HepG2 (cell line): ENCODE data around the gene GPR37L1. TPM values are rescaled to one million over a fixed set of nuclear protein-coding genes. Genes with fewer than 3 reads are reported as not detected.

ENCODE experiments used
- CBFB ChIP-seq: sonication (generic); formaldehyde crosslinking; IDR thresholded peaks from 2 replicates; pipeline ENCODE4 v1.4.0; 2020; ENCODE audit warnings: missing genetic modification reagents
- CERS6 ChIP-seq: sonication (generic); formaldehyde crosslinking; IDR thresholded peaks from 2 replicates; pipeline ENCODE4 v1.5.0; 2020; ENCODE audit warnings: missing genetic modification reagents
- CTCF ChIP-seq: sonication (generic); formaldehyde crosslinking; IDR thresholded peaks from 2 replicates; pipeline ENCODE4 v1.5.0; 2020; ENCODE audit warnings: mild to moderate bottlenecking, missing genetic modification reagents, moderate library complexity
- ERF ChIP-seq: IDR thresholded peaks from 2 replicates; pipeline ENCODE4 v1.6.1; 2018; ENCODE audit warnings: missing biosample characterization, missing genetic modification reagents
- FOSL2 ChIP-seq: sonication (generic); formaldehyde crosslinking; IDR thresholded peaks from 2 replicates; pipeline ENCODE4 v1.4.0; 2020; ENCODE audit warnings: missing genetic modification reagents
- FOXP4 ChIP-seq: sonication (generic); formaldehyde crosslinking; IDR thresholded peaks from 2 replicates; pipeline ENCODE4 v1.4.0; 2020; ENCODE audit warnings: missing genetic modification reagents
- HIVEP1 ChIP-seq: sonication (generic); formaldehyde crosslinking; IDR thresholded peaks from 2 replicates; pipeline ENCODE4 v1.4.0; 2020; ENCODE audit warnings: mild to moderate bottlenecking, missing genetic modification reagents
- LCORL ChIP-seq, 2 experiments: fragments of 450-650 bp in 1 of 2; sonication (generic) in 1 of 2; formaldehyde crosslinking in 1 of 2; IDR thresholded peaks; 2 replicates each; pipeline versions ENCODE4 v1.5.0 to v1.6.1; 2017 to 2020; ENCODE audit warnings: antibody characterized with exemption in 1 of 2, missing genetic modification reagents in 1 of 2
- NR2F6 ChIP-seq, 2 experiments: IDR thresholded peaks; 2 replicates each; pipeline ENCODE4 v1.6.1; 2016; ENCODE audit warnings: antibody characterized with exemption in 1 of 2, mild to moderate bottlenecking in 1 of 2
- SCMH1 ChIP-seq: sonication (generic); formaldehyde crosslinking; IDR thresholded peaks from 2 replicates; pipeline ENCODE4 v1.9.0; 2021; ENCODE audit warnings: missing genetic modification reagents, mild to moderate bottlenecking, borderline replicate concordance
- SPEN ChIP-seq: sonication (generic); formaldehyde crosslinking; IDR thresholded peaks from 2 replicates; pipeline ENCODE4 v1.5.1; 2020; ENCODE audit warnings: low read depth, mild to moderate bottlenecking, missing genetic modification reagents
- ZBED4 ChIP-seq: sonication (generic); formaldehyde crosslinking; IDR thresholded peaks from 2 replicates; pipeline ENCODE4 v1.4.0; 2020; ENCODE audit warnings: missing genetic modification reagents, borderline replicate concordance
- ZBTB25 ChIP-seq: IDR thresholded peaks from 2 replicates; pipeline ENCODE4 v1.6.1; 2018; ENCODE audit warnings: missing genetic modification reagents
- ZFP36L1 ChIP-seq: sonication (generic); formaldehyde crosslinking; IDR thresholded peaks from 2 replicates; pipeline ENCODE4 v1.8.0; 2022; ENCODE audit warnings: mild to moderate bottlenecking, missing genetic modification reagents, moderate library complexity
- ZNF230 ChIP-seq: sonication (generic); formaldehyde crosslinking; IDR thresholded peaks from 2 replicates; pipeline ENCODE4 v1.4.0; 2020; ENCODE audit warnings: mild to moderate bottlenecking, missing genetic modification reagents
- ZNF556 ChIP-seq: sonication (generic); formaldehyde crosslinking; IDR thresholded peaks from 2 replicates; pipeline ENCODE4 v1.4.0; 2020; ENCODE audit warnings: mild to moderate bottlenecking, missing genetic modification reagents, borderline replicate concordance
- ZNF558 ChIP-seq: sonication (generic); formaldehyde crosslinking; IDR thresholded peaks from 2 replicates; pipeline ENCODE4 v1.9.0; 2022; ENCODE audit warnings: mild to moderate bottlenecking, missing genetic modification reagents, borderline replicate concordance
- ZNF644 ChIP-seq: IDR thresholded peaks from 2 replicates; pipeline ENCODE4 v1.6.1; 2016; ENCODE audit warnings: low read depth
- polyA plus RNA-seq, 8 experiments: library from polyadenylated mRNA; depleted of rRNA in 3 of 8; stranded (reverse) in 7 of 8; unstranded in 1 of 8; fragments of >200 nt; fragmentation: Illumina TruSeq in 4 of 8; extraction: Trizol in 4 of 8; gene quantifications; 2 replicates each; pipeline versions ENCODE4 v1.2.1 to v1.2.3, GENCODE V29; 2011 to 2016; ENCODE audit warnings: low read depth in 4 of 8, missing spikeins in 1 of 8, mixed read lengths in 1 of 8; ENCODE audit not compliant: insufficient read depth in 1 of 8
- total RNA-seq, 5 experiments: library from RNA; depleted of rRNA; stranded (reverse); fragments of >200 nt; fragmentation: Illumina TruSeq; extraction: Trizol; gene quantifications; 2 replicates each; pipeline ENCODE4 v1.2.3, GENCODE V29; 2016; ENCODE audit warnings: low read depth in 1 of 5

The GPR37L1 gene
- total and polyA plus RNA-seq, 2 of the 13 experiments (the other 11 are each of a cell fraction or from before 2014, with no cell fraction given): 0.13 TPM; not detected in 1

GRCh38 chr1:202143011-202143767 lies 20.5 kb downstream of the GPR37L1 start (continued):
- TF ChIP-seq ZBED4 (no peak), FOSL2 (CRISPR knock-in tag) (peak; percentile 33; the same call in 1 of the 2 replicates), CTCF (no peak), ZNF230 (CRISPR knock-in tag) (peak; percentile 32; the same call in 1 of the 2 replicates), CBFB (CRISPR knock-in tag) (peak; percentile 81), NR2F6 (IDR thresholded peaks at IDR 0.05) (peak; percentile 95), NR2F6 (CRISPR knock-in tag; IDR thresholded peaks at IDR 0.05) (peak; percentile 98), HIVEP1 (CRISPR knock-in tag) (peak; percentile 52; the same call in 1 of the 2 replicates), FOXP4 (CRISPR knock-in tag) (peak; percentile 63; the same call in 1 of the 2 replicates), ZNF558 (CRISPR knock-in tag) (no peak), ZFP36L1 (CRISPR knock-in tag) (peak; percentile 58; the same call in 1 of the 2 replicates), CERS6 (CRISPR knock-in tag) (no peak), ZNF644 (CRISPR knock-in tag) (0 out of 2 replicates have a peak, but pooled peaks have one; percentile 17), LCORL (IDR thresholded peaks at IDR 0.05) (no peak), LCORL (CRISPR knock-in tag; IDR thresholded peaks at IDR 0.05) (peak; percentile 87), ERF (CRISPR knock-in tag) (peak; percentile 76; the same call in 1 of the 2 replicates), SPEN (peak; percentile 56), ZBTB25 (CRISPR knock-in tag) (no peak), SCMH1 (CRISPR knock-in tag) (no peak), ZNF556 (CRISPR knock-in tag) (peak; percentile 77; the same call in 1 of the 2 replicates)
